ENCODE results near the gene ADGRL2. TPM values are rescaled to one million over a fixed set of nuclear protein-coding genes. Genes with fewer than 3 reads are reported as not detected.

The ADGRL2 gene
- total RNA-seq, 1 experiment from 2014 or later: 34.2 TPM

- ATAC-seq (no peak), DNase-seq (ENCODE audit: low read depth, low spot score) (no peak)
- no TSS peak for BruUV-seq (replicated peaks)
- in situ Hi-C loops (cut with HindIII; ENCODE audit: low pct_unique_long_range_greater_than_20kb, low sequenced_read_pairs) (no loop called here), intact Hi-C loops (cut with micrococcal nuclease; ENCODE audit: unreplicated experiment) (no loop called here)
- Histone ChIP-seq H3K9me3 (ENCODE audit: control insufficient read depth, insufficient read depth, low read depth, low read length) (no peaks in the 10 kb centered on the region), H3K4me3 (ENCODE audit: low read depth in 2 of 2, low read length in 2 of 2) (no peak overlapping the region), H3K27ac (ENCODE audit: low read length) (no peak overlapping the region), H3K4me1 (ENCODE audit: control insufficient read depth, insufficient read depth, low read length) (peaks cover 7% of the 10 kb centered on the region; the same call in 1 of the 2 replicates), H3K27me3 (ENCODE audit: control insufficient read depth, insufficient read depth, low read length) (no peaks in the 10 kb centered on the region), H3K36me3 (ENCODE audit: control insufficient read depth, insufficient read depth, low read length) (no peaks in the 10 kb centered on the region)
- TF ChIP-seq, protein P1, sequence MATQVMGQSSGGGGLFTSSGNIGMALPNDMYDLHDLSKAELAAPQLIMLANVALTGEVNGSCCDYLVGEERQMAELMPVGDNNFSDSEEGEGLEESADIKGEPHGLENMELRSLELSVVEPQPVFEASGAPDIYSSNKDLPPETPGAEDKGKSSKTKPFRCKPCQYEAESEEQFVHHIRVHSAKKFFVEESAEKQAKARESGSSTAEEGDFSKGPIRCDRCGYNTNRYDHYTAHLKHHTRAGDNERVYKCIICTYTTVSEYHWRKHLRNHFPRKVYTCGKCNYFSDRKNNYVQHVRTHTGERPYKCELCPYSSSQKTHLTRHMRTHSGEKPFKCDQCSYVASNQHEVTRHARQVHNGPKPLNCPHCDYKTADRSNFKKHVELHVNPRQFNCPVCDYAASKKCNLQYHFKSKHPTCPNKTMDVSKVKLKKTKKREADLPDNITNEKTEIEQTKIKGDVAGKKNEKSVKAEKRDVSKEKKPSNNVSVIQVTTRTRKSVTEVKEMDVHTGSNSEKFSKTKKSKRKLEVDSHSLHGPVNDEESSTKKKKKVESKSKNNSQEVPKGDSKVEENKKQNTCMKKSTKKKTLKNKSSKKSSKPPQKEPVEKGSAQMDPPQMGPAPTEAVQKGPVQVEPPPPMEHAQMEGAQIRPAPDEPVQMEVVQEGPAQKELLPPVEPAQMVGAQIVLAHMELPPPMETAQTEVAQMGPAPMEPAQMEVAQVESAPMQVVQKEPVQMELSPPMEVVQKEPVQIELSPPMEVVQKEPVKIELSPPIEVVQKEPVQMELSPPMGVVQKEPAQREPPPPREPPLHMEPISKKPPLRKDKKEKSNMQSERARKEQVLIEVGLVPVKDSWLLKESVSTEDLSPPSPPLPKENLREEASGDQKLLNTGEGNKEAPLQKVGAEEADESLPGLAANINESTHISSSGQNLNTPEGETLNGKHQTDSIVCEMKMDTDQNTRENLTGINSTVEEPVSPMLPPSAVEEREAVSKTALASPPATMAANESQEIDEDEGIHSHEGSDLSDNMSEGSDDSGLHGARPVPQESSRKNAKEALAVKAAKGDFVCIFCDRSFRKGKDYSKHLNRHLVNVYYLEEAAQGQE (IDR thresholded peaks at IDR 0.05; ENCODE audit: insufficient read depth in 1 of 2, low read depth in 2 of 2, low read length in 1 of 2): no peak
- no peak for TF ChIP-seq CTCF (IDR thresholded peaks at IDR 0.05)
- no peak for TF ChIP-seq TCF7L2 (IDR thresholded peaks at IDR 0.05; ENCODE audit: low read depth, low read length)
- no peak for TF ChIP-seq SIN3A (IDR thresholded peaks at IDR 0.05; ENCODE audit: borderline replicate concordance, insufficient read depth, low read depth, low read length)
- TF ChIP-seq POLR2AphosphoS5 (IDR thresholded peaks at IDR 0.05; ENCODE audit: low read depth, low read length): no peak
- CTCF ChIA-PET: no interaction called here
- POLR2A ChIA-PET: no interaction called here
These were observed 13.0 kb downstream of the ADGRL2 start for GRCh38 chr1:81813691-81814090.

- ChIA-PET POLR2A (no interaction called here), CTCF (no interaction called here)
- in situ Hi-C loops (cut with HindIII; ENCODE audit: low pct_unique_long_range_greater_than_20kb, low sequenced_read_pairs) (no loop called here), intact Hi-C loops (cut with micrococcal nuclease; ENCODE audit: unreplicated experiment) (no loop called here)
- no peak overlapping the region for H3K27ac ChIP-seq (ENCODE audit: low read length)
- no peaks in the 10 kb centered on the region for H3K36me3 ChIP-seq (ENCODE audit: control insufficient read depth, insufficient read depth, low read length)
- TF ChIP-seq TCF7L2 (IDR thresholded peaks at IDR 0.05; ENCODE audit: low read depth, low read length): no peak
- no peak for TF ChIP-seq CTCF (IDR thresholded peaks at IDR 0.05)
- TF ChIP-seq, protein P1 (IDR thresholded peaks at IDR 0.05; ENCODE audit: insufficient read depth in 1 of 2, low read depth in 2 of 2, low read length in 1 of 2): no peak
- TF ChIP-seq SIN3A (IDR thresholded peaks at IDR 0.05; ENCODE audit: borderline replicate concordance, insufficient read depth, low read depth, low read length): no peak
- TF ChIP-seq POLR2AphosphoS5 (IDR thresholded peaks at IDR 0.05; ENCODE audit: low read depth, low read length): no peak
- DNase-seq (ENCODE audit: low read depth, low spot score) (no peak), ATAC-seq (no peak)
- H3K9me3 ChIP-seq (ENCODE audit: control insufficient read depth, insufficient read depth, low read depth, low read length): no peaks in the 10 kb centered on the region
- BruUV-seq (replicated peaks): no TSS peak
- no peak overlapping the region for H3K4me3 ChIP-seq (ENCODE audit: low read depth in 2 of 2, low read length in 2 of 2)
- no peaks in the 10 kb centered on the region for H3K4me1 ChIP-seq (ENCODE audit: control insufficient read depth, insufficient read depth, low read length)
- no peaks in the 10 kb centered on the region for H3K27me3 ChIP-seq (ENCODE audit: control insufficient read depth, insufficient read depth, low read length)
These were observed 18.9 kb downstream of the ADGRL2 start for GRCh38 chr1:81819613-81820012.
